ENCODE results near the gene WAC.

DNA sequence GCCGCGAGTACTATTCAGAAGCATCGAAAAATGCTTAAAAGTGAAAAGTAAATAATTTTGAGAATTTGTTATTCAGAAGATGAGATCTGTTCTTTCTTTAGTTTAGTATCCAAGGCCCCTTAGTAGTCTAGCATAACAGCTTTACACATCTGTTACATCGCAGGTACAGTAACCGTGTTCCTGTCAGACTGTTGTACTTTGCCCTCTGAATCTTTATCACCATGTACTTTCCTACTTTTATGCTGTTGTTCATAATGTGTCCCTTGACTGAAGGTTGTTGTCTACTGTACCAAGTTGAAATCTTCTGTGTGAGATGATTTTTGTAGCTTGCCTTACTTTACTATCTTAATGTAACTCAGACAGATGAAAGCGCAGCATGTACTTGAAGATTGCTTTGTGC is 38.3 kb downstream of the WAC start:
- TF ChIP-seq, protein P1, sequence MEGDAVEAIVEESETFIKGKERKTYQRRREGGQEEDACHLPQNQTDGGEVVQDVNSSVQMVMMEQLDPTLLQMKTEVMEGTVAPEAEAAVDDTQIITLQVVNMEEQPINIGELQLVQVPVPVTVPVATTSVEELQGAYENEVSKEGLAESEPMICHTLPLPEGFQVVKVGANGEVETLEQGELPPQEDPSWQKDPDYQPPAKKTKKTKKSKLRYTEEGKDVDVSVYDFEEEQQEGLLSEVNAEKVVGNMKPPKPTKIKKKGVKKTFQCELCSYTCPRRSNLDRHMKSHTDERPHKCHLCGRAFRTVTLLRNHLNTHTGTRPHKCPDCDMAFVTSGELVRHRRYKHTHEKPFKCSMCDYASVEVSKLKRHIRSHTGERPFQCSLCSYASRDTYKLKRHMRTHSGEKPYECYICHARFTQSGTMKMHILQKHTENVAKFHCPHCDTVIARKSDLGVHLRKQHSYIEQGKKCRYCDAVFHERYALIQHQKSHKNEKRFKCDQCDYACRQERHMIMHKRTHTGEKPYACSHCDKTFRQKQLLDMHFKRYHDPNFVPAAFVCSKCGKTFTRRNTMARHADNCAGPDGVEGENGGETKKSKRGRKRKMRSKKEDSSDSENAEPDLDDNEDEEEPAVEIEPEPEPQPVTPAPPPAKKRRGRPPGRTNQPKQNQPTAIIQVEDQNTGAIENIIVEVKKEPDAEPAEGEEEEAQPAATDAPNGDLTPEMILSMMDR (IDR thresholded peaks at IDR 0.05; ENCODE audit: low read depth, low read length): no peak
- TF ChIP-seq POLR2A (IDR thresholded peaks at IDR 0.05; ENCODE audit: extremely low read depth, insufficient read length): no peak
